Right renal cortex interstitium (tissue), 3 donors: ENCODE results near the gene TMPRSS5. TPM values are rescaled to one million over a fixed set of nuclear protein-coding genes. Genes with fewer than 3 reads are reported as not detected.

Source experiments
- DNase-seq, 3 donors: peaks; one replicate each; pipeline ENCODE4 v3.0.0-alpha.2; 2013; ENCODE audit warnings: low read depth in 3 of 3, low spot score in 2 of 3
- polyA plus RNA-seq, 3 donors: library from polyadenylated mRNA; unstranded; fragments of 120-200 nt; gene quantifications; one replicate each; pipeline ENCODE4 v1.2.1, GENCODE V29; 2013; ENCODE audit not compliant: insufficient read length in 3 of 3

Gene TMPRSS5
- polyA plus RNA-seq, 3 donors, result 0.43 to 1.0 (median 0.69) TPM

DNA sequence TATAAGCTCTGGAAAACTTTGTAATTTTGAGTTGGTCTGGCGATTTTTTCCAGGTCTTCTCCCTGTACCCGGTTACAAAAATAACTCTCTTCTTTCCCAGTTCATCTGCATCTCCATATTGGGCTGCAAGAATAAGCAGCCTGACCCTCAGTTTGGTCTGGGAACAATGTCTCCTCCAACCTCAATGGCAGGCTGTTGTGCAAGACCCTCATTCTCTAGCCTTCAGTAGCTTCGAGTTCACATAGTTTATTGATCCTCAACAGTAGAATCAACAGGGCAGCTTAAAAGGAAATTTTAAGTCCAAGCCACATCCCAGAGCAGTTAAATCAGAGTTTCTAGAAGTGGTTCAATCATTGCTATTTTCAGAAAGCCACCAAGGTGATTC, 35.3 kb downstream of the TMPRSS5 start:
- no peak for DNase-seq

- no peak for DNase-seq
These were observed 35.8 kb downstream of the TMPRSS5 start for GRCh38 chr11:113670149-113670830.

- DNase-seq, result no peak
These were observed 37.9 kb downstream of the TMPRSS5 start for GRCh38 chr11:113668255-113668654.

DNA sequence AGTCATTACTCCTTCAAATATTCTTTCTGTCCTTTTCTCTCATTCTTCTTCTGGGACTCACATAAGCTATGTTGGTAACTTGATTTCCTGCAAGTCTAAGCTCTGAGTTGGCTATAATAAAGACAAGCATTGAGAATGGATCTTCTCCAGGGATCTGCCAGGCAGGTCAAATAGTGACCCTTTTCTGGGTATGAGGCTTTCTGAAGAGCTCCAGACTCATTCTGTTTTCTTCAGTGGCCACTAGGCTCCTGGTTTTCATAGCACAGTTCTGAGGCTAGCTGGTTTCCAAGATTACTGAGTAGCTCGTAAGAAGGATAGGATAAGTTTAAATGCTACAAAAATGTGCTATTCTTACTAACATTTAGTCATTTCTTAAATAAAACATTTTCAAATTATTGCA, 38.3 kb downstream of the TMPRSS5 start:
- no peak for DNase-seq

- no peak for DNase-seq
These were observed 39.5 kb downstream of the TMPRSS5 start for GRCh38 chr11:113666584-113666983.

- DNase-seq, result no peak
These were observed 41.0 kb downstream of the TMPRSS5 start for GRCh38 chr11:113664981-113665710.

DNA sequence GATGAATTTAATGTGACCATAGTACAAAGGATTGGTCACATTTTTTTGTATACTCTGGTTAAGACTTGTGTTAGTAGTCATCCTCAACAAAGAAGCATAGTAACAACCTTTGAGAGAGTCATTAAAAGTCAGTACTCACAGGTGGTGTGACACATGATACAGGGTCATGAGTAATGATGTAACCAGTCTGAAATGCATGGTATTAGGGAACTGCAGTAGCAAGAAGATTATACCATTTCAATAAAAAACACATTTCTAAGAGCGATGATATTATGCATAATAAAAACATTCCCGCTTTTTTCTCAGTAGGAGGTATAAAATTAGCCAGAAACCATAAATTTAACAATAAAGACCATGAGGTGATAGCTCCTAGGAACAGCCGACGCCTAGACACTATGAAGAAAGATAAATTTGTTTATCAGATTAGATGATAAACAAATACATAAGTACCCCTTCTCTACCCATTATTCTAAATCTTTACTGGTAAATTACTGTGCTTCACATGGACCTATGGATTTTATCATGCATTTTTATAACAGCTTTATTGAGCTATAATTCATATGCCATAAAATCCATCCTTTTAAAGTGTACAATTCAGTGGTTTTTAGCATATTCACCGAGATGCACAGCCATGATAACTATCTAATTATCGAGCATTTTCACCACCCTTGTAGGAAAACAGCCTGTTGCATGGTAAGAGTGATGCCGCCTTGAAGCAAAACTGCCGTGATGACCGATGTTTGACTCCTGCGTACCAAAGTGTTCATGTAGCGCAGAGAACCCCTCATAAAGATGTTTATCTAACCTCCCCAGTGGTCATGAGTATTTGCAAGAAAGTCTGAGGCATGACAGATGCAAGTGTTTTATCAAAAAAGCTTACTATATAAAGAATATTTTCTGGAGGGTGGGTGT, 41.8 kb downstream of the TMPRSS5 start:
- no peak for DNase-seq

GRCh38 chr11:113663567-113663966, 42.5 kb downstream of the TMPRSS5 start:
- no peak for DNase-seq

DNA sequence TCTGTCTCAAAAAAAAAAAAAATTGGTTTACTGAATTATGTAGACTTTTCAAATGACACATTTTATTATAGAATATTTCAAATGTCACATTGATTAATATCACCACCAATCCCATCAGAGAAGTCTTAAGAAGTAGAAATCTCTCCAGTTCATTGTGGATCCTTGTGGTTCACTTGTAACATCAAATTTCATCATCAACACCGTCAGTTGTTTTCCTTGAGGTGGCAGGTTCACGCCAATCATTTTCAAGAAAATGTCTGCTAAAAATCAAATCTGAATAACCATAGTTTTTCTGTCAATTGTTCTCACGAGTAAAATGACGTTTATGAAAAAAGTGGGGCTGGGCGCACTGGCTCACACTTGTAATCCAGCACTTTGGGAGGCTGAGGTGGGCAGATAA, 50.3 kb downstream of the TMPRSS5 start:
- DNase-seq, result no peak

DNA sequence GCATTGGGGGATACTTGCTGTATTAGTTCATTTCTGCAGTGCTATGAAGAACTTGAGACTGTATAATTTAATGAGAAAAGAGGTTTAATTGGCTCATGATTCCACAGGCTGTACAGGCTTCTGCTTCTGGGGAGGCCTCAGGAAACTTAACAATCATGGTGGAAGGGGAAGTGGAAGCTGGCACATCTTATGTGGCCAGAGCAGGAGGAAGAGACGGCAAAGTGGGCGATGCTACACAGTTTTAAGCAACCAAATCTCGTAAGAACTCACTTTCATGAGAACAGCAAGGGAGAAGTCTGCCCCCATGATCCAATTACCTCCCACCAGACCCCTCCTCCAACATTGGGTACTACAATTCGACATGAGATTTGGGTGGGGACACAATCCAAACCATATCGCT, 55.1 kb downstream of the TMPRSS5 start:
- DNase-seq, result no peak

GRCh38 chr11:113649311-113649710, 56.8 kb downstream of the TMPRSS5 start:
- no peak for DNase-seq

DNA sequence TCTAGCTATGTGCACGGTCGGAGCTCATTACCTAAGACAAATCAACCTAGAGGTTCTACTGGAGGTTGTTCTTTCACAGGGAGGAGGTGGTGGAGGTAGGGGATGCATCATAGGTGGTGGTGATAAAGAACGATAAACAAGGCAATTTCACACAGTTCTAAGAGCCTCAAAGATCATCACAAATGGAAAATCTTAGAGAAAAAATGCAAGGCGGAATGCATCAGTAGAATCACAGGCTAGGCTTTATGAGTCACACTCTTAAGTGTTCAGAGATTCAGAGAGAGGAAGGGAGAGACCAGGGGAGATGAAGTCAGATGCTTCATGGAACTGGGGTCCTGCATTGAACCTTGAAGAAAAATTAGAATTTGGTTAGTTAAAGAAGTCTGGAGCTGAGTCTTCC, 58.3 kb downstream of the TMPRSS5 start:
- DNase-seq, result no peak

DNA sequence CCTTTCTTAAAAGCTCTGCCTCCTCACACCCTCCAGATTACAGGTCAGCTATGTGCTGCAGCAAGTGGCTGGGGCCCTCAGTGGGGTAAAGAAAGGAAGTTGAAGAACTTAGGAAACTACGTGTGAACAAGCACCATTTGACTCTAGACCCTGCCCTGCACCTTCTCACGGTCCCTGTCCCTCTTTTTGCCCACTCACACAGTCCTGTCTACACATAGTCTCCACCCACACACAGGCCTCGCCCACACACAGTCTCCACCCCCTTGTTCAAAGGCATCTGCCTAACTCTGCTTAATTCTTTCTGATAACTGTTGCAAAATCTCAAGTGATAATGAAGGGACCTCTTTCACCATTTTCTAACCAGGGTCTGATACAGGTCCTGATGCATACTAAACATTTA, 59.0 kb downstream of the TMPRSS5 start:
- no peak for DNase-seq

DNA sequence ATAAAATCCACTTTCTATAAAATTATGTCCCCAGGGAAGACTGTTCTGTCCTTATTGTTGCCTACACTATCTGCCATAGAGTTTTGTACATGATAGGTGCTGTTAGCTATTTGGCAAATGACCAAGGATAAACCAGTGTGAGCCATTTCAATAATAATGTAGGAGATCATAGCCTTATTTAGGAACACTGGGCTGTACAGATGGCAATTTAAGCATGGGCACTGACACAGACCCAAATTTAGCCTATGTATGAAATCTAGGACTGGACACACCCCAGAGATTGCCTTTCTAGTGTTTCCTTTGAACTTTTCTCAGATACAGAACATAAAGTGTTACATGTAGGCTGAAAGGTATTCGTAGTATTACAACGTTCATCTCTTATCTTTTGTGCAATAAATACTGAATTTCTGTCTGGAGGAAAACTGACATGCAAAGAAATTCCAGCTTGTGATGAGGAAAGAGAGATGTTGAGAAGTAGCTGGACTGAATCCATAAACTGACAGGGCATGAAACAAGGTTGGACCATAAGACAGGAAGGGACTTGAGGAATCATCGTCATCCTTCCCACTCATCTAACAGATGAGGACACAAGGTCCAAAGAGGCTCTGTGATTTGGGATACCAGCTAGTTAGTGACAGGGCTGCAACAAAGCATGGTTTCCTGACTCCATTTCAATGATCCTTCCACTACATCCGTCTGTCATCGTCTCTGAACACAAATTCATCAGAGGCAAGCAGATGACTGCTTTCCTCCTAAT, 60.3 kb downstream of the TMPRSS5 start:
- no peak for DNase-seq

DNA sequence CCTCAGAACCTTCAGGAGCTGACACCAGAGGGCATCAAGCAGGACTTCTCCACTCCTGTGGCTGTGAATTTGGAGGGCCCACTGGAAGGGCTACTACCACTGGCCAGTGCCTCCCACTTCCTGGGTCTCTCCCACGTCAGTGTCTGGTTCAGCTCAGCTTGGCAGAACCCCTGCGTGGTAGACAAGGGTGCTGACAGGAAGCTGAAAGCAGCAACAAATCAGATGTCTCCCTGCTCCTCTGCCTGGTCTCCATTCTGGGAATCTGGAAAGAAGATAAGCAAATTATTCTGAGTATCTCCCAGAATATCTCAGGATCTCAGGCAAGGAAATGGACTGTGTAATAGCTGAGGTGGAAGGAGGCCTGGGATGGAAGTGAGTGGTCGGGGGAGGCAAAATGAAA, 61.5 kb downstream of the TMPRSS5 start:
- no peak for DNase-seq

GRCh38 chr11:113643701-113644100, 62.4 kb downstream of the TMPRSS5 start:
- DNase-seq, result no peak

- DNase-seq, result no peak
These were observed 63.0 kb downstream of the TMPRSS5 start for GRCh38 chr11:113643006-113643585.

DNA sequence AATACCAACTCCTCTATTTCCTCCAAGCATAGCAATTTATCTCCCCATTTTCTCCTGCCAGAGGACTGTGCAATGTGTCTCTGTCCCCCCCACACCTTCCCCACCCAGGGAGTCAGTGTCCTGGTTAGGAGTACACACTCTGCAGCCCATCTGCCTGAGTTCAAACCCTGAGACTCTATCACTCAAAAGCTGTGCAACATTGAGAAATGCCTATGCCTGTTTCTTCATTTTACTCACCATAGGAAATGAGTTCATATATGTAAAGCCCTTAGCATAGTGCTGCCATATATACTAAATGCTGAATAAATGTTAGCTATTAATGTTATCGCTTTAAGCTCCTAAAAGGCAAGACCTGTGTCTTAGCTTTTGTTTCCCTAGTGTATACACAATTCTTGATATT, 64.0 kb downstream of the TMPRSS5 start:
- DNase-seq, result no peak

- no peak for DNase-seq
These were observed 67.7 kb downstream of the TMPRSS5 start for GRCh38 chr11:113638376-113638775.

DNA sequence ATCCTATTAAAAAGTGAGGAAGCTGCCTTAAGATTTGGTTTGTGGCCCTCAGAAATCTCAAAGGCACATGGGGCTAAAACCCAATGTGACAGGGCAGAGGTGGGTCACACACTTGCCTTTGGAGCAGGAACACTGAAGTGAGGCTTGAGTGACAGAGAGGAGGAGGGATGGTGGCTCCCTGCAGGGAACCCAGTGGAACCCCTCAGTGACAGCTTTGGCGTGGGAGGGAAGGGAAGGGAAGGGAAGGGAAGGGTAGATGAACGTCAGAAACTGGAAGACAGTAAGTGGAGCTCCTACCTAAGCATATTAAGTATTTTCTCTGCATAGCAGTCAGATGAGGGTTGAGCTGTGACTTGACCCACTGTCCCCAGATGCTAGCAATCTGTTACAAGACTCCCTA, 68.5 kb downstream of the TMPRSS5 start:
- DNase-seq, result no peak
